Ovary (tissue), 10 donors: ENCODE measurements around the gene ABCE1. TPM values are rescaled to one million over a fixed set of nuclear protein-coding genes. Genes with fewer than 3 reads are reported as not detected.

Experiments
- DNase-seq, 5 donors: peaks; one replicate each; pipeline ENCODE4 v3.0.0-alpha.2; 2019 to 2020
- H3K27ac ChIP-seq, 2 donors: fragments of 200-600 bp; one replicate each; pipeline versions ENCODE4 v1.5.1 to v1.8.0; 2019 to 2022
- H3K27me3 ChIP-seq: fragments of 200-600 bp; one replicate; pipeline ENCODE4 v1.8.0; 2022
- H3K36me3 ChIP-seq: fragments of 200-600 bp; sonication (generic); one replicate; pipeline ENCODE4 v1.5.1; 2019
- H3K4me1 ChIP-seq: one replicate; pipeline ENCODE4 v1.8.1; 2013; ENCODE audit warnings: mild to moderate bottlenecking, moderate library complexity; ENCODE audit not compliant: insufficient read depth
- H3K4me3 ChIP-seq: fragments of 200-600 bp; sonication (generic); one replicate; pipeline ENCODE4 v1.5.1; 2017
- H3K9me3 ChIP-seq, 2 donors: fragments of 200-600 bp in 1 of 2; sonication (generic) in 1 of 2; one replicate each; pipeline versions ENCODE4 v1.5.1 to v1.8.1; 2013 to 2019; ENCODE audit warnings: mild to moderate bottlenecking in 1 of 2, moderate library complexity in 1 of 2
- EP300 ChIP-seq: sonication (generic); formaldehyde crosslinking; IDR thresholded peaks from one replicate; pipeline ENCODE4 v1.6.1; 2017; ENCODE audit warnings: antibody characterized with exemption
- POLR2A ChIP-seq: fragments of 450-650 bp; IDR thresholded peaks from one replicate; pipeline ENCODE4 v1.6.1; 2017; ENCODE audit warnings: antibody characterized with exemption, mild to moderate bottlenecking, moderate library complexity
- WGBS, 3 donors: extraction: QIAGEN DNeasy Blood & Tissue Kit in 1 of 3; methylation state at CpG; one replicate each; pipeline versions ENCODE4 v1.1.5 to v1.1.7; 2013 to 2017; 5-methylcytosine and 5-hydroxymethylcytosine counted together
- intact Hi-C, 4 donors: fragments of 100-400 bp; cut with DNase I; formaldehyde crosslinking; loops; one replicate each; pipeline versions ENCODE4 v1.11.0 to v1.15.1; 2022 to 2023
- long read RNA-seq, 3 donors: library from polyadenylated mRNA in 2 of 3; unstranded in 2 of 3; transcript quantifications; one replicate each; pipeline ENCODE4 v2.0.0 and lab custom pipeline, GENCODE V29; 2021 to 2026
- polyA plus RNA-seq, 2 donors: library from polyadenylated mRNA; stranded (reverse); fragments of 200-250 nt in 1 of 2; fragments of 350-450 nt in 1 of 2; fragmentation: Illumina TruSeq in 1 of 2; extraction: RNeasy Lipid Tissue Mini Kit (QIAGEN cat#74804) in 1 of 2; gene quantifications; one replicate each; pipeline ENCODE4 v1.2.3, GENCODE V29; 2013 to 2014
- total RNA-seq, 7 donors: library from RNA; depleted of rRNA in 2 of 7; stranded (reverse); fragments of >200 nt in 2 of 7; fragmentation: NEBNext Ultra II Directional in 3 of 7; extraction: Animal tissue kit (Norgen Biotek cat#: 25700) in 3 of 7; gene quantifications; one replicate each; pipeline versions ENCODE4 v1.1.0 to v1.2.4, GENCODE V29; 2016 to 2023
- TF ChIP-seq, protein P1 (sequence below), 3 donors: fragments of 450-650 bp in 2 of 3; fragments of 200-600 bp in 1 of 3; IDR thresholded peaks; one replicate each; pipeline versions ENCODE4 v1.5.1 to v1.8.0; 2016 to 2022; ENCODE audit warnings: antibody characterized with exemption in 3 of 3, mild to moderate bottlenecking in 1 of 3
- donor health status: DM: no; HTN: no; CAD: no; lungs with moderate emphysema.
- donor health status: DM: no; HTN: no; CAD: no.
- donor health status: Bipolar disorder and iron deficiency.
- donor health status: DM: yes; HTN: yes; CAD: no.
- donor health status: DM: no; HTN: no; CAD: no.
- donor health status: DM: yes; HTN: yes; CAD: no.

ABCE1 gene
- total RNA-seq (10 to 100 TPM; 39.1 to 70.1 (median 51.8) TPM), polyA plus RNA-seq (10 to 100 TPM; 20.4 to 29.2 TPM)
- long read RNA-seq, donor 1, transcript ABCE1-201 (18 exons, 3,921 nt), result major isoform, 12 of 44 reads
- long read RNA-seq, donor 1, partial matches to known transcripts, result 25 of 44 reads
- long read RNA-seq, donor 1, other reads (novel, unspliced or antisense), result 7 of 44 reads
- long read RNA-seq, donor 2, transcript ABCE1-201 (18 exons, 3,921 nt), result major isoform, 16 of 56 reads
- long read RNA-seq, donor 2, partial matches to known transcripts, result 37 of 56 reads
- long read RNA-seq, donor 2, other reads (novel, unspliced or antisense), result 0 of 56 reads
- long read RNA-seq, donor 3, transcript ABCE1-201 (18 exons, 3,921 nt), result major isoform, 51 of 61 reads
- long read RNA-seq, donor 3, partial matches to known transcripts, result 0 of 61 reads
- long read RNA-seq, donor 3, other reads (novel, unspliced or antisense), result 10 of 61 reads

DNA sequence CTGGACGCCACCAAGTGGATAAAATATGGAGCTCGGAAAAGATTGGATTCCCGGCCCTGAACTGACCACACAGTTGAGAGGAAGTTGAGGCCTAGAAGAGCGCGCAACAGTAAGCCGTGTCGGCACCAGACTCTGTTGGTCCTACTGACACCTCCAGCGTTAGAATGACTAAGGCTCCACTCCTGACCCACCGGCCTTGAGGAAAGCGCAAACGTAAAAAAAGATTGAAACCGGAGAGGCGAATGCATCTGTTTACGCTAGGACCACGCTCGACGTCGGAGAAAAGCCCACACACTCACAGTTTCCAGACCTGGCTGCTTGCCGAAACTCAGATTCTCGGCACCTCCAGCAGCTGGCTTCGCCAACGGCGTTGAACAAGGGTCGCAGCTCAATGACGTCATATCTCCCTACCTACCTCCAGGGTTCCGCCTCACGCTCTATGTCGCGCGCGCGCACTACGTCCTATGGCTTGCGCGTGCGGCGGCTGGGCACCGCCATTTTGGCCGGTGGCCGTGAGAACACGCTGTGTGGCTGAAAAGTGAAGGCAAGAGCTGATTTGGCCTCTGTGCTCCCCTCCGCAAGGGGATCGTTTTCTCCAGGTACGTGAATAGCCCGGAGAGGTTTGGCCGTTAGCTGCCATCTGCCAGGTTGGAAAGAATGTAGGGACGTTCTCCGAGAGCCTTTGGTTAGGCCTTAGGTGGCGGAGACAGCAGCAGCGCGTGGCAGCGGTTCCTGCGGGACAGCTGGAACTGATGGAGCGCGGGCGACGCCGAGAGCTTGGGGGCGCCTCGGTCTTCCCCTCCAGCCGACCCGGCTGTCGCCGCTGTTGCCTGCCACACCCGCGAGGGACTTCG, at the start of gene ABCE1, which contains the start of gene ANAPC10:
TSS of gene ABCE1 (plus strand) at position 491 of the 854 bp plus-strand sequence. CDS start 6,102 bp downstream, outside the sequence.
TSS of gene ANAPC10 (minus strand) at position 376 of the 854 bp plus-strand sequence. CDS start 2,097 bp downstream, outside the sequence.
- H3K4me3 ChIP-seq, result peak within 1 kb of the TSS; percentile 92
- H3K36me3 ChIP-seq, result no peaks in the 10 kb centered on the region
- intact Hi-C loops, result no loop called here
- H3K27me3 ChIP-seq, result no peaks in the 10 kb centered on the region
- DNase-seq, result peak; percentile 94 to 95 (median 95)
- 0 to 1% (median 1%) methylated on average over 67 of the region's 67 CpGs for WGBS, 3 donors
- no peaks in the 10 kb centered on the region for H3K9me3 ChIP-seq
- TF ChIP-seq POLR2A (peak; percentile 62), EP300 (no peak)
- TF ChIP-seq, protein P1, sequence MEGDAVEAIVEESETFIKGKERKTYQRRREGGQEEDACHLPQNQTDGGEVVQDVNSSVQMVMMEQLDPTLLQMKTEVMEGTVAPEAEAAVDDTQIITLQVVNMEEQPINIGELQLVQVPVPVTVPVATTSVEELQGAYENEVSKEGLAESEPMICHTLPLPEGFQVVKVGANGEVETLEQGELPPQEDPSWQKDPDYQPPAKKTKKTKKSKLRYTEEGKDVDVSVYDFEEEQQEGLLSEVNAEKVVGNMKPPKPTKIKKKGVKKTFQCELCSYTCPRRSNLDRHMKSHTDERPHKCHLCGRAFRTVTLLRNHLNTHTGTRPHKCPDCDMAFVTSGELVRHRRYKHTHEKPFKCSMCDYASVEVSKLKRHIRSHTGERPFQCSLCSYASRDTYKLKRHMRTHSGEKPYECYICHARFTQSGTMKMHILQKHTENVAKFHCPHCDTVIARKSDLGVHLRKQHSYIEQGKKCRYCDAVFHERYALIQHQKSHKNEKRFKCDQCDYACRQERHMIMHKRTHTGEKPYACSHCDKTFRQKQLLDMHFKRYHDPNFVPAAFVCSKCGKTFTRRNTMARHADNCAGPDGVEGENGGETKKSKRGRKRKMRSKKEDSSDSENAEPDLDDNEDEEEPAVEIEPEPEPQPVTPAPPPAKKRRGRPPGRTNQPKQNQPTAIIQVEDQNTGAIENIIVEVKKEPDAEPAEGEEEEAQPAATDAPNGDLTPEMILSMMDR (IDR thresholded peaks at IDR 0.05), result peak in 1 of 3 donors; percentile 28
- H3K27ac ChIP-seq, result peak within 1 kb of the TSS; percentile 73 to 84
- H3K4me1 ChIP-seq, result peaks cover 7% of the 10 kb centered on the region

DNA sequence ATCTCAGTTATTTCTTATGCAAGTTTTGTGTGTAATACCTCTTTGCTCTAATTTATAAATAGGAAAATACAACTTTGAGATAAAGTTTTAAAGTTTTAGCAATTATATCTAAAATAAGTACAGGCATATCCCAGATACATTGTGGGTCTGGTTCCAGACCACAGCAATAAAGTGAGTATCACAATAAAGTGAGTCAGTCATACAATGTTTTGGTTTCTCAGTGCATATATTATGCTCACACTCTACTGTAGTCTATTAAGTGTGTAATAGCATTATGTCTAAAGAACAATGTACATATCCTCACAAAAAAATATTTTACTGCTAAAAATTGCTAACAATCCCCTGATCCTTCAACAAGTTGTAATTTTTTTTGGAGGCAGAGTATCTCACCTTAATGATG, 49.3 kb upstream of the ABCE1 start:
- H3K4me3 ChIP-seq, result no peak overlapping the region
- no peaks in the 10 kb centered on the region for H3K27me3 ChIP-seq
- no peaks in the 10 kb centered on the region for H3K9me3 ChIP-seq
- no peaks in the 10 kb centered on the region for H3K4me1 ChIP-seq
- intact Hi-C loops, result no loop called here
- TF ChIP-seq, protein P1 (IDR thresholded peaks at IDR 0.05), result no peak
- H3K36me3 ChIP-seq, result no peaks in the 10 kb centered on the region
- no peak overlapping the region for H3K27ac ChIP-seq
- no peak for DNase-seq

DNA sequence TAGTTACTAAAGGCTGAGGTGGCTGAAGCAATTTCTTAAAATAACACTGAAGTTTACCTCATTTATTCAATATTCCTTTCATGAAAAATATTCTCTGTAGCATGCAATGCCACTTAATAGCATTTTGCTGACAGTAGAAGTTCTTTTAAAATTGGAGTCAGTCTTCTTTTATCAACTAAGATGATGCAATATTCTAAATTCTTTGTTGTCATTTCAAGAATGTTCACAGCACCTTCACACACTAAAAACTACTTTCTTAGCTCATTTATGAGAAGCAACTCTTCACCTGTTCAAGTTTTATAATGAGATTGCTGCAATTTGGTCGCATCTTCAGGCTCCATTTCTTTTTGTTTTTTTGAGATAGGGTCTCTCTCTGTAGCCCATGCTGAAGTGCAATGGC, 48.9 kb upstream of the ABCE1 start:
- Histone ChIP-seq H3K27me3 (no peaks in the 10 kb centered on the region), H3K9me3 (no peaks in the 10 kb centered on the region), H3K4me3 (no peak overlapping the region), H3K4me1 (no peaks in the 10 kb centered on the region), H3K36me3 (no peaks in the 10 kb centered on the region), H3K27ac (no peak overlapping the region)
- no peak for DNase-seq
- 93 to 98% (median 95%) methylated on average over 1 of the region's 1 CpG for WGBS, 3 donors
- intact Hi-C loops, result no loop called here
- TF ChIP-seq, protein P1 (IDR thresholded peaks at IDR 0.05), result no peak
- TF ChIP-seq EP300, result no peak
- TF ChIP-seq POLR2A, result no peak

DNA sequence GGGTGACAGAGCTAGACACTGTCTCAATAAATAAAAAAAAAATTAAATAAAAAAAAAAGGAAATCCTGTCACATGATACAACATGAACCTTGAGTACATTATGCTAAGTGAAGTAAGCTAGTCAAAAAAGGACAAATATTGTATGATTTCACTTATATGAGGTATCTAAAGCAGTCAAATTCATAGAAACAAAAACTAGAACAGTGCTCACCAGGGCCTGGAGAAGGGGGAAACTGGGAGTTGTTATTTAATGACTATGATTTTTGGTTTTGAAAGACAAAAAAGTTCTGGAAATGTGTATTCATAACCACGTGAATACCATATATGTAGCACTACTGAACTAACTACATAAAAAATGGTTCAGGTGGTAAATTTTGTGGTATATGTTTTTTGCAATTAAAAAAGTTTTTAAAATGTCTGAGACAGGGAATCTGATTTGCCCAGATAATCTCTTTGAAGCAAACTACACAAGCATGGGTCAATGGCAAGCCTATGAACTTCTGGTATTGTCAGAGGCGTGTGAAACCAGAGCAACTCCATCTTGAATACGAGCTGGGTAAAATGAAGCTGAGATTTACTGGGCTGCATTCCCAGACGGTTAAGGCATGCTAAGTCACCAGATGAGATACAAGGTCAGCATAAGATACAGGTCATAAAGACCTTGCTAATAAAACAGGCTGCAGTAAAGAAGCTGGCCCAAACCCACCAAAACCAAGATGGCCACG, 42.4 kb upstream of the ABCE1 start:
- Histone ChIP-seq H3K36me3 (no peaks in the 10 kb centered on the region), H3K27me3 (no peaks in the 10 kb centered on the region), H3K4me3 (no peak overlapping the region), H3K9me3 (no peaks in the 10 kb centered on the region), H3K4me1 (no peaks in the 10 kb centered on the region), H3K27ac (no peak overlapping the region)
- 89 to 93% (median 90%) methylated on average over 5 of the region's 5 CpGs for WGBS, 3 donors
- no peak for DNase-seq
- intact Hi-C loops, result no loop called here
- TF ChIP-seq, protein P1 (IDR thresholded peaks at IDR 0.05), result no peak
- TF ChIP-seq EP300 (no peak), POLR2A (no peak)
